Measurements from ENCODE around the gene ATG4B. TPM values are rescaled to one million over a fixed set of nuclear protein-coding genes. Genes with fewer than 3 reads are reported as not detected.

Gene ATG4B
- total and polyA plus RNA-seq, 2 donors (not counting 3 experiments of a cell fraction or from before 2014, with no cell fraction given), result 83.6 to 113 TPM

GRCh38 chr2:241673797-241674725 is 36.6 kb downstream of the ATG4B start:
- no TSS peak for BruUV-seq (replicated peaks)
- ChIA-PET POLR2A (no interaction called here), CTCF (no interaction called here)
- FAIRE-seq, result no peak
- Histone ChIP-seq H2AFZ (ENCODE audit: low read depth, low read length) (no peak overlapping the region), H3K79me2 (ENCODE audit: control insufficient read depth, insufficient read depth, low read length) (no peaks in the 10 kb centered on the region), H3K27ac (ENCODE audit: insufficient read depth, low read depth, low read length) (no peak overlapping the region), H3K9me3 (replicated peaks; ENCODE audit: control insufficient read depth, insufficient read depth, low read length) (no peaks in the 10 kb centered on the region), H3K9ac (replicated peaks; ENCODE audit: extremely low read depth, insufficient read depth, low read length) (no peak overlapping the region), H3K27me3 (ENCODE audit: control insufficient read depth in 2 of 2, insufficient read depth in 2 of 2, low read length in 2 of 2) (no peaks in the 10 kb centered on the region), H3K9me1 (replicated peaks; ENCODE audit: control insufficient read depth, extremely low read depth, insufficient read depth, low read length) (no peaks in the 10 kb centered on the region), H3K4me1 (ENCODE audit: control insufficient read depth, extremely low read depth, insufficient read depth, low read length) (no peaks in the 10 kb centered on the region), H3K36me3 (ENCODE audit: control insufficient read depth in 2 of 2, extremely low read depth in 1 of 2, insufficient read depth in 2 of 2, low read length in 2 of 2) (peaks cover 2 to 40% of the 10 kb centered on the region in 2 experiments), H3K4me3 (replicated peaks in 1 of 3; ENCODE audit: insufficient read depth in 1 of 3, low read depth in 1 of 3, low read length in 3 of 3) (no peak overlapping the region), H4K20me1 (replicated peaks; ENCODE audit: control insufficient read depth, extremely low read depth, insufficient read depth, low read length) (no peaks in the 10 kb centered on the region), H3K4me2 (ENCODE audit: insufficient read depth, low read length) (no peak overlapping the region)
- dilution Hi-C loops (cut with MboI; ENCODE audit: extremely low pct_ligation_motif_present, low sequenced_read_pairs), result no loop called here
- TF ChIP-seq POLR2A (IDR thresholded peaks at IDR 0.05; ENCODE audit: low read depth, low read length), result no peak
- no peak for TF ChIP-seq POLR2AphosphoS5 (IDR thresholded peaks at IDR 0.05; ENCODE audit: insufficient read depth, low read depth, low read length)
- no peak for TF ChIP-seq JUN (IDR thresholded peaks at IDR 0.05; ENCODE audit: borderline replicate concordance, insufficient read depth, insufficient read length, low read depth)
- TF ChIP-seq FOS (IDR thresholded peaks at IDR 0.05; ENCODE audit: borderline replicate concordance, insufficient read depth, low read length), result no peak
- TF ChIP-seq GATA2 (IDR thresholded peaks at IDR 0.05; ENCODE audit: insufficient read depth, insufficient read length, low read depth, low read length), result no peak
- TF ChIP-seq EZH2 (IDR thresholded peaks at IDR 0.05; ENCODE audit: borderline replicate concordance, low read depth, low read length, severe bottlenecking), result no peak
- TF ChIP-seq CTCF (IDR thresholded peaks at IDR 0.05; ENCODE audit: extremely low read depth in 1 of 2, insufficient read depth in 1 of 2, low read depth in 1 of 2, low read length in 2 of 2), result no peak
- no peak for TF ChIP-seq MAX (IDR thresholded peaks at IDR 0.05; ENCODE audit: insufficient read depth, insufficient read length)
- TF ChIP-seq MYC (IDR thresholded peaks at IDR 0.05; ENCODE audit: low read depth, low read length), result no peak
- DNase-seq (ENCODE audit: low read depth, low spot score), result no peak
- intact Hi-C loops (cut with micrococcal nuclease), result loop anchor here (2.0 kb wide), 1 partner anchor 61 kb away; the partner anchor contains the start of gene D2HGDH
